HG03460 (cell line): ENCODE measurements around the gene NEURL1.

Source experiments
- ATAC-seq: cut with Tn5 transposase; IDR thresholded peaks from one replicate; pipeline ENCODE4 v1.9.1; 2021; ENCODE audit not compliant: unreplicated experiment

Gene NEURL1

GRCh38 chr10:103580430-103580829 lies 86.9 kb downstream of the NEURL1 start:
- ATAC-seq = no peak

GRCh38 chr10:103581499-103581898 lies 88.0 kb downstream of the NEURL1 start:
- no peak for ATAC-seq

- no peak for ATAC-seq
Measured at GRCh38 chr10:103582331-103583123, 89.0 kb downstream of the NEURL1 start.

- ATAC-seq = peak; percentile 11
Measured at GRCh38 chr10:103583871-103584215, 90.3 kb downstream of the NEURL1 start.

- ATAC-seq = peak; percentile 53
Measured at GRCh38 chr10:103584216-103585010, 90.9 kb downstream of the NEURL1 start.

- no peak for ATAC-seq
Measured at GRCh38 chr10:103585011-103585405, 91.5 kb downstream of the NEURL1 start.

GRCh38 chr10:103587073-103587472 lies 93.6 kb downstream of the NEURL1 start:
- ATAC-seq = no peak

- ATAC-seq = no peak
Measured at GRCh38 chr10:103589074-103589630, 95.6 kb downstream of the NEURL1 start.

GRCh38 chr10:103590060-103590459 lies 96.6 kb downstream of the NEURL1 start:
- ATAC-seq = no peak

GRCh38 chr10:103590744-103591291 lies 97.3 kb downstream of the NEURL1 start:
- no peak for ATAC-seq

- ATAC-seq = no peak
Measured at GRCh38 chr10:103592186-103593021, 98.9 kb downstream of the NEURL1 start.

GRCh38 chr10:103593022-103593570 lies 99.6 kb downstream of the NEURL1 start:
- no peak for ATAC-seq

- no peak for ATAC-seq
Measured at GRCh38 chr10:103595933-103596726, 102.6 kb downstream of the NEURL1 start.

- no peak for ATAC-seq
Measured at GRCh38 chr10:103597003-103597402, 103.5 kb downstream of the NEURL1 start.

GRCh38 chr10:103598654-103599115 lies 105.2 kb downstream of the NEURL1 start:
- ATAC-seq = no peak

GRCh38 chr10:103599211-103599610 lies 105.7 kb downstream of the NEURL1 start:
- ATAC-seq = no peak

- ATAC-seq = no peak
Measured at GRCh38 chr10:103599907-103600306, 106.4 kb downstream of the NEURL1 start.

GRCh38 chr10:103600325-103600724 lies 106.8 kb downstream of the NEURL1 start:
- no peak for ATAC-seq

GRCh38 chr10:103600956-103601569 lies 107.6 kb downstream of the NEURL1 start:
- ATAC-seq = no peak
